ENCODE data around the gene ACSL5. TPM values are rescaled to one million over a fixed set of nuclear protein-coding genes. Genes with fewer than 3 reads are reported as not detected.
"Not testable (repeated sequence)": the region's sequence is repeated elsewhere in the genome, so short reads cannot be mapped to it uniquely, and the experiment has no call there.

Gene ACSL5
- total RNA-seq, 4 donors from 2014 or later, result 7.4 to 30.6 (median 11.9) TPM

GRCh38 chr10:112370424-112370819, 3.5 kb upstream of the ACSL5 start:
- no peak for TF ChIP-seq CTCF (IDR thresholded peaks at IDR 0.05)
- TF ChIP-seq POLR2A (IDR thresholded peaks at IDR 0.05), result no peak
- no peak for DNase-seq

GRCh38 chr10:112371326-112371725, 2.6 kb upstream of the ACSL5 start:
- H3K9me3 ChIP-seq; H3K36me3 ChIP-seq; DNase-seq; intact Hi-C loops (cut with DNase I; ENCODE audit: low total_unique reads); H3K4me3 ChIP-seq; H3K4me1 ChIP-seq; H3K27me3 ChIP-seq; H3K27ac ChIP-seq: not testable (repeated sequence)

More at GRCh38 chr10:112370424-112370819, 3.5 kb upstream of the ACSL5 start:
- Histone ChIP-seq H3K9me3 (no peaks in the 10 kb centered on the region), H3K4me1 (no peaks in the 10 kb centered on the region), H3K27me3 (no peaks in the 10 kb centered on the region), H3K36me3 (no peaks in the 10 kb centered on the region), H3K4me3 (no peak overlapping the region), H3K27ac (no peak overlapping the region)
- intact Hi-C loops (cut with DNase I; ENCODE audit: low total_unique reads), result no loop called here

GRCh38 chr10:112372182-112372810, 1.6 kb upstream of the ACSL5 start:
- H3K27ac ChIP-seq; intact Hi-C loops (cut with DNase I; ENCODE audit: low total_unique reads); H3K27me3 ChIP-seq: not testable (repeated sequence)

GRCh38 chr10:112374724-112375541, 1.0 kb downstream of the ACSL5 start:
- H3K9me3 ChIP-seq, result no peaks in the 10 kb centered on the region
- peak overlapping the region; percentile 63 to 69 for H3K27ac ChIP-seq
- TF ChIP-seq POLR2A (IDR thresholded peaks at IDR 0.05), result no peak
- no peak for DNase-seq
- no peaks in the 10 kb centered on the region for H3K27me3 ChIP-seq
- H3K4me3 ChIP-seq, result no peak overlapping the region
- H3K36me3 ChIP-seq, result no peaks in the 10 kb centered on the region
- no peaks in the 10 kb centered on the region for H3K4me1 ChIP-seq
- intact Hi-C loops (cut with DNase I; ENCODE audit: low total_unique reads), result no loop called here

More at GRCh38 chr10:112372182-112372810, 1.6 kb upstream of the ACSL5 start:
- not testable (repeated sequence) for H3K4me1 ChIP-seq, DNase-seq, H3K36me3 ChIP-seq, H3K4me3 ChIP-seq, H3K9me3 ChIP-seq

- peak; percentile 50 to 56 for DNase-seq
- H3K27me3 ChIP-seq, result no peaks in the 10 kb centered on the region
- H3K4me1 ChIP-seq, result no peaks in the 10 kb centered on the region
Observed at GRCh38 chr10:112375721-112376395, 1.9 kb downstream of the ACSL5 start.

GRCh38 chr10:112376396-112376790, 2.5 kb downstream of the ACSL5 start:
- intact Hi-C loops (cut with DNase I; ENCODE audit: low total_unique reads), result no loop called here
- H3K4me1 ChIP-seq, result no peaks in the 10 kb centered on the region
- no peak for DNase-seq
- TF ChIP-seq POLR2A (IDR thresholded peaks at IDR 0.05) (peak in 1 of 2 donors; percentile 4), CTCF (IDR thresholded peaks at IDR 0.05) (no peak)
- peak overlapping the region; percentile 19 to 29 for H3K4me3 ChIP-seq
- no peaks in the 10 kb centered on the region for H3K27me3 ChIP-seq
- H3K9me3 ChIP-seq, result no peaks in the 10 kb centered on the region
- no peaks in the 10 kb centered on the region for H3K36me3 ChIP-seq
- peak overlapping the region; percentile 63 to 69 for H3K27ac ChIP-seq

More at GRCh38 chr10:112375721-112376395, 1.9 kb downstream of the ACSL5 start:
- no peaks in the 10 kb centered on the region for H3K9me3 ChIP-seq
- intact Hi-C loops (cut with DNase I; ENCODE audit: low total_unique reads), result no loop called here
- TF ChIP-seq CTCF (IDR thresholded peaks at IDR 0.05) (no peak), POLR2A (IDR thresholded peaks at IDR 0.05) (peak in 1 of 2 donors; percentile 17)
- peak overlapping the region; percentile 19 to 29 for H3K4me3 ChIP-seq
- H3K27ac ChIP-seq, result peak overlapping the region; percentile 63 to 69
- no peaks in the 10 kb centered on the region for H3K36me3 ChIP-seq

- H3K27ac ChIP-seq, result not testable (repeated sequence)
Observed at GRCh38 chr10:112377116-112377515, 3.2 kb downstream of the ACSL5 start.

More at GRCh38 chr10:112377116-112377515, 3.2 kb downstream of the ACSL5 start:
- H3K36me3 ChIP-seq; H3K4me3 ChIP-seq; H3K27me3 ChIP-seq; DNase-seq; intact Hi-C loops (cut with DNase I; ENCODE audit: low total_unique reads); H3K4me1 ChIP-seq; H3K9me3 ChIP-seq: not testable (repeated sequence)
